Measurements from ENCODE around the gene PRDM16. TPM values are rescaled to one million over a fixed set of nuclear protein-coding genes. Genes with fewer than 3 reads are reported as not detected.

The PRDM16 gene
- total RNA-seq, 1 donor from 2014 or later = 0.13 TPM

DNA sequence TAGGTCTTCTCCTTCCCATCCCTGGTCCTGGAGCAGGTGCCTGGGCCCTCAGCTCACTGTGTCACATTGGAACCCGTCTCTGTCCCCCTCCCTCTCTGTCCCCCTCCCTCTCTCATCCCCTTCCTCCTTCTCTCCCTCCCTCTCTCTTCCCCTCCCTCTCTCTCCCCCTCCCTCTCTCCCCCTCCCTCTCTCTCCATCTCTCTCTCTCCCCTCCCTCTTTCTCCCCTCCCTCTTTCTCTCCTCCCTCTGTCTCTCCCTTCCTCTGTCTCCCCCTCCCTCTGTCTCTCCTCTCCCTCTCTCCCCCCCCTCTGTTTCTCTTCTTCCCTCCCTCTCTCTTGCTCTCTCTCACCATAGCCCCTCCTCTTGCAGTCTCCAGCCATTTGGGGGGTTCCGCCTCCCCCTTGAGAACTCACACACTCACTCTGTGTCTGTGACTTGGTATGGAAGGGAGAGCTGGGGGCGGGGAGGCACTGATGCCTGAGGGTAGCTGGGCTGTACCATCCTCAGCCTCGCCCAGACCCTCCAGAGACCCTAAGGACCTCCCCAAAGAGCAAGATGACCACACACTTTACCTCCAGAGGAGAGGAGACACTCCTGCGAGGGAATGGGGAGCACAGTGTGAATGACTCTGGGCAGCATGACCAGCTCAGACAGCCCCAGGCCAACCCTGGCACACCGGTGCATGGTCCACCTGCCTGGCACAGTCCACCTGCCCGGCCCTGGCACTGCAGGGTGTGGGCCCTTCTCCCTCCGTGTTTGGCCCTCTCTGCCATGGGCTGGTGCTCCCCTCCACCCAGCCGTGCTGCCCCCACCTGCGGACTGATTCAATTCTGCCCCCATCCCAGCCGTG is 282.7 kb downstream of the PRDM16 start:
- DNase-seq (ENCODE audit: low read depth, low spot score) = no peak

DNA sequence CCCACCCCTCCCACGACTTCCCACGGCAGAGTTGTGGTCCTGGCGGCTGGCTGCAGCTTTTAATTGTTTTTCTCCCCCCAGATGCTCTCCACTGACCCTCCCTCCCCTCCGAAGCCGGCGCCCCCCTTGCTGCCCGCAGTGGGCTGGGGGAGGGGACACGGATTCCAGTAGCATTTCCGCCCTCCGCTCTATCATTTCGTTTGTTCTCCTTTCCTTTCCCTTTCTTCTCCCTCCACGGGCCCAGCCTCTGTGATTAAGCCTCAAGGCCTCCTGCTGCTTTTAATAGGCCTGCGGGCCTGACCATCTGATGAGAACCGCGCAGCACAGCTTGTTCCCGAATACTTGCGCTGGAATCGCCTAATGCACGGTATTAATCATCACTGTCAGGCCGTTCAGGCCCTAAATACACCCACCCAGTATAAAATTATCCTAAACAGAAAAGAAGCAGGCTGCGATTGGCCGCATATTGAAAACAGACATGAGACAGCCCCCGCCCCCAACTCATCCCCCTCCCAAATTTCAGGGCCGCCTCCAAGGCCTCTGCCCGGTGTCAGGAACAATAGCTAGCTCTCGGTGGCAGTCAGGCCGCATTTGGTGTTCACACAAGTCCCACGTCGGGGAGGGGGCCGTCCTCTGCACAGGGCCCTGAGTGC is 283.4 kb downstream of the PRDM16 start:
- no peak for DNase-seq (ENCODE audit: low read depth, low spot score)

GRCh38 chr1:3352952-3353331 is 283.9 kb downstream of the PRDM16 start:
- DNase-seq (ENCODE audit: low read depth, low spot score) = no peak

DNA sequence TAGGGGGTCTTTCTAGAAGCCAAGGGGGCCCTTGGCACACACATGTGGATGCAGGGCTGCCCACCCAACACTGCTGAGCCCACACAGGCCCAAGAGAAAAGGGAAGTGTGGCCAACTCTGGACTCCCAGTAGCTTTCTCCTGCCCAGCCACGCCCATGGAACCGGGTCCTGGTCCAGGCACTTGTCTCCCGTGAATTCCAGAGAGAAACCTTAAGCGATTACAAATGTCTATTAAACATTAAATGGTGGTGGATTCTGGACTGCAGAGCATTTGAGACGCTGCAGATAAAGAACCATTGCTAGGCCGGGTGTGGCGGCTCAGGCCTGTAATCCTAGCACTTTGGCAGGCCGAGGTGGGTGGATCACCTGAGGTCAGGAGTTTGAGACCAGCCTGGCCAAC is 284.9 kb downstream of the PRDM16 start:
- no peak for DNase-seq (ENCODE audit: low read depth, low spot score)

GRCh38 chr1:3355089-3355488 is 286.1 kb downstream of the PRDM16 start:
- no peak for DNase-seq (ENCODE audit: low read depth, low spot score)

GRCh38 chr1:3355894-3356826 is 287.2 kb downstream of the PRDM16 start:
- DNase-seq (ENCODE audit: low read depth, low spot score) = no peak

DNA sequence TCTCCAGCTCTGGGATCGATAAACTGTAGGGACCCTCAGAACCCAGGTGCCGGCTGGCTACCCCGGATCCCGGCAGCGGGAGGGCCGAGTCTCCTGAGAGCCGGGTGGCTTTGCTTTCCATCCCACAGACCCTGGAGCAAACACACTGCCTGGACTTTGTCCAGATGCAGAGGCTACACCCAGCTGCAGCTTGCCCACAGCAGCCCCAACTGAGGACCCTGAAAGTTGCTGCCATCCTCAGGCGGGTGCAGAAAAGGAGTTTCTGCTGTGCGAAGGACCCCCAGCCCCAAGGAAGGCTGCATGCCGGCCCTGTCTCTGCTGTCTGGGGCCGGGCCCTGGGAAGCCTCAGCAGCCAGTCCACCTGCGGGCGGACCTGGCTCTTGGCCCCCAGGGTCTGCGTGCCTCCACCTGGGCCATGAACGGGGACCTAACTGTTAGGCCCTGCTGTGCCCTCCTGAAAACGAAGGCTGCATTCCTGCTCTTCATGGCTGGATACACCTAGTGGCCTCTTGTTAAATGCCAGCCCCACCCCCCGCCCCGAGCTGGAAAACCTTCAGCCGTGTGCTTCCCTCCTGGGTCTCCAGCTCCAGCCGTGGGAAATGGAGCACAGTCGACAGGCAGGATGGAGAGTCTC is 287.9 kb downstream of the PRDM16 start:
- DNase-seq (ENCODE audit: low read depth, low spot score) = no peak

DNA sequence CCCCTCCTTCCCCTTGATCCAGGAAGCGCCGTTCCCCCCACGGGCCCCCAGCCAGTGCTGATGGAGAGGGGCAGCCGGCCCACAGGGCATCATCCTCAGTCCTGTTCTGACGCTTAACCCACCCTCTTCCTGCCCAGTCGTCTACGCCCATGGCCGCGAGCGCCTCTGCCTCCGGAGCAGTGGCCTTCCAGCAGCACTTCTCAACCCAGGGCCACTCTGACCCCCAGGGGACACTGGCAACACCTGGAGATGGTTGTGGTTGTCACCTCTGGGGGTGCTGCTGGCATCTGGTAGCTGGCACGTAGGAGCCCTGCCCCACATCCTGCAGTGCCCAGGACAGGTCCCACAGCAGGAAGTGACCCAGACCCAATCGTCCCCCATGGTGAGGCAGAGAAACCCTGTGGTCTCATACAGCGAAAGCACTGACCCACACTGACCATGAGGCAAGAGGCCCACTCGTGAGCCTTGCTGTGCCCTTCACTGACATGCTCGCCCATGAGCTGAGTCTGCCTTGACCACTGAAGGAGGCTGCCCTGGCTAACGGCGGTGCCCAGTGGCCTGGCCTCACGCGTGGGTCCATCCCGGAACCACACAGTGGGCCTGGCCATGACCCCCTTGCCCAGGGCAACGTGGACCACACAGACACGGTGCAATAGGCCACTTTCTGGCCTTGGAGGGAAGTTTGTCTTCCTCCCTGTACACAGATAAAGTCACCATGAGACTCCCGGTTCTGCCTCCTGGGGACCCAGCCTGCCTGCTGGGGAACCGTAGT is 288.7 kb downstream of the PRDM16 start:
- no peak for DNase-seq (ENCODE audit: low read depth, low spot score)

- DNase-seq (ENCODE audit: low read depth, low spot score) = no peak
Measured at GRCh38 chr1:3359351-3359750, 290.3 kb downstream of the PRDM16 start.

GRCh38 chr1:3359756-3360440 is 290.9 kb downstream of the PRDM16 start:
- DNase-seq (ENCODE audit: low read depth, low spot score) = no peak

- DNase-seq (ENCODE audit: low read depth, low spot score) = no peak
Measured at GRCh38 chr1:3360646-3361257, 291.7 kb downstream of the PRDM16 start.

DNA sequence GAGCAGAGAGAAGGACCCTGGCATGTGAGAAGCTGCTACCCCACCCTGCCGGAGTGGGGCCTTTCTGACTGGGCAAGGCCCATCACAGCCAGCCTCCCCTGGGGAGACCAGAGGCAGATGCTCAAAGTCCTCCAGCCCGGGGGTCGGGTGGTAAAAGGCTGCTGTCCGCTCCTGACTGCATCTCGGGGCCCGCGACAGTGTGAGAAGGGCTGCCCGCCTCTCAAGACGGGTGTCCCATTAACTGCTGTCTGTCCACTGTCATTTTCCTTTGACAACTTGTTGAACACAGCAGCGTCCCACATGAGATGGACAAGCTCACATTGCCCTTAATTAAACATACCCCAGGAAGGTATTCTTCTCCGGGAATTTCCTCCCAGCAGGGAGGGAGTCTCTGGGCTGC is 294.0 kb downstream of the PRDM16 start:
- DNase-seq (ENCODE audit: low read depth, low spot score) = no peak

GRCh38 chr1:3363756-3364155 is 294.8 kb downstream of the PRDM16 start:
- DNase-seq (ENCODE audit: low read depth, low spot score) = no peak

DNA sequence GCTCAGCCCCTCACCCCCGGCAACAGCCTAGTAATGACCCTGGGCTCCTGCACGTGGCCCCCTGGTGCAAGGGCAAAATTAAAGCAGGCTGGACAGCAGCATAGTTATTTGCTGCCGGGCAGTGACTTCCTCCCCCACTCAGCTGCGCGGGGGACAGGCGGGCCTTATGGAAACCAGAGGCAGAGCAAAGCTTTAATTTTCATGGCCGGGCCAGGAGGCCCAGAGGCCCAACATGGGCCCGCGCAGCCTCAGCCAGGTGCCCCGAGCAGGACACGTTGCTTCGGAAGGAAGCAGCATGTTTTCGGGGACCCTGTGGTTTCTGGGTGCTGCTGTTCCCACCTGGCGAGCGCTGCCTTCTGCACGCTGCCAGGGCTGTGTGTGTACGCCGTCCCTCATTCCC is 295.5 kb downstream of the PRDM16 start:
- DNase-seq (ENCODE audit: low read depth, low spot score) = no peak

- DNase-seq (ENCODE audit: low read depth, low spot score) = no peak
Measured at GRCh38 chr1:3364983-3365382, 296.0 kb downstream of the PRDM16 start.

- DNase-seq (ENCODE audit: low read depth, low spot score) = no peak
Measured at GRCh38 chr1:3365523-3366125, 296.6 kb downstream of the PRDM16 start.

- no peak for DNase-seq (ENCODE audit: low read depth, low spot score)
Measured at GRCh38 chr1:3366126-3367051, 297.4 kb downstream of the PRDM16 start.

GRCh38 chr1:3367376-3367775 is 298.4 kb downstream of the PRDM16 start:
- no peak for DNase-seq (ENCODE audit: low read depth, low spot score)
